Forelimb muscle (tissue), 1 donor: Measurements from ENCODE around the gene SDF2L1. TPM values are rescaled to one million over a fixed set of nuclear protein-coding genes. Genes with fewer than 3 reads are reported as not detected.
"Not testable (repeated sequence)": the region's sequence is repeated elsewhere in the genome, so short reads cannot be mapped to it uniquely, and the experiment has no call there.

Experiments used
- DNase-seq: peaks from one replicate; pipeline ENCODE4 v3.0.0-alpha.2; 2013; ENCODE audit warnings: low read depth
- polyA plus RNA-seq: library from polyadenylated mRNA; unstranded; fragments of 120-200 nt; gene quantifications from one replicate; pipeline ENCODE4 v1.2.1, GENCODE V29; 2013; ENCODE audit not compliant: insufficient read length

Gene SDF2L1, protein sequence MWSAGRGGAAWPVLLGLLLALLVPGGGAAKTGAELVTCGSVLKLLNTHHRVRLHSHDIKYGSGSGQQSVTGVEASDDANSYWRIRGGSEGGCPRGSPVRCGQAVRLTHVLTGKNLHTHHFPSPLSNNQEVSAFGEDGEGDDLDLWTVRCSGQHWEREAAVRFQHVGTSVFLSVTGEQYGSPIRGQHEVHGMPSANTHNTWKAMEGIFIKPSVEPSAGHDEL
- 6.4 TPM for polyA plus RNA-seq

DNA sequence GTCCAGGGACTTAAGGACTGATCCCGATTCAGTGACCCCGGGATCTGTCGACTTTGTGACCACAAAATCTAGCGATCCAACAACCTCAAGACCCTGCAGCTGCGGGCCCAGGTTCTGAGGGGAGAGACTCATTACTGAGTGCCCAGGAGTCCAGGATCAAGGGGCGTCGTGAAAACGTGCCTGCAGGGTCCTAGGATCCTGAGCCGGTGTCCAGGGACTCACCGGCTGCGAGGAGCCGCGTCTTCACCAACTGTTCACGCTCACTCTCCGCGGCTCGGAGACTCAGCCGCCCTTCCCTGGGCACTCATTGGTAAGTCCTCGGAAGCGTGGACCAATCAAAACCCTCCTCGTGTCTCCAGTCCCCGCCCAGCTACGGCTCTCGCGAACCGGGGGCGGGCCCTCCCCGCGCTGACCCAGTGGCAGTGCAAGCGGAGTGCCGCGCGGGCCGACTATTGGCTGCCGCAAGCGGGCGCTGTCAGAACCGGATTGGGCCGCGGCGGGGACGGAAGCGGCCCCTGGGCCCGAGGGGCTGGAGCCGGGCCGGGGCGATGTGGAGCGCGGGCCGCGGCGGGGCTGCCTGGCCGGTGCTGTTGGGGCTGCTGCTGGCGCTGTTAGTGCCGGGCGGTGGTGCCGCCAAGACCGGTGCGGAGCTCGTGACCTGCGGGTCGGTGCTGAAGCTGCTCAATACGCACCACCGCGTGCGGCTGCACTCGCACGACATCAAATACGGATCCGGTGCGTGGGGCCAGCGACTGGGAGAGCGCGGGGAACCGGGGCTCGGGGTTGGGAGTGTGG lies at the start of gene SDF2L1:
SDF2L1 (plus strand) TSS at position 514 of the 795 bp plus-strand sequence; CDS start at position 549, 35 bp downstream.
- peak; percentile 94 for DNase-seq

DNA sequence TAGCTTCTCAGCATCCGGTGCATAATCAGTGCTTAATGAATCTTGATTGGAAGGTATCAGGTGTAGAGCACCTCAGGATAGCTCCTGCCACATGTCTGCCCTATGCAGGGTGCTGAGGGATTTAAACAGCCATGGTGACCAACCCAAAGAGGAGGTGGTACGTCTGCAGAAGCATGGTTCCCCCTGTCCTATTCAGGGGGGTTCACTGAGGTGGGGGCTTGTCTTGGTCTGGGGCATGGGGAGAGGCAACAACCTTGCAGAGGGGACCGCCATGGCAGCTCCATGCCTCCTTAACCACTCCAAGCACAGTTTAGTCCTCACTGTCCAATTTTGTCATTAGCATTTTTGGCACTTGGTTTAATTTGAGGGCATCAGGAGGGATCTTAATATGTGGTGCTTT lies 49.7 kb upstream of the SDF2L1 start:
- no peak for DNase-seq

DNA sequence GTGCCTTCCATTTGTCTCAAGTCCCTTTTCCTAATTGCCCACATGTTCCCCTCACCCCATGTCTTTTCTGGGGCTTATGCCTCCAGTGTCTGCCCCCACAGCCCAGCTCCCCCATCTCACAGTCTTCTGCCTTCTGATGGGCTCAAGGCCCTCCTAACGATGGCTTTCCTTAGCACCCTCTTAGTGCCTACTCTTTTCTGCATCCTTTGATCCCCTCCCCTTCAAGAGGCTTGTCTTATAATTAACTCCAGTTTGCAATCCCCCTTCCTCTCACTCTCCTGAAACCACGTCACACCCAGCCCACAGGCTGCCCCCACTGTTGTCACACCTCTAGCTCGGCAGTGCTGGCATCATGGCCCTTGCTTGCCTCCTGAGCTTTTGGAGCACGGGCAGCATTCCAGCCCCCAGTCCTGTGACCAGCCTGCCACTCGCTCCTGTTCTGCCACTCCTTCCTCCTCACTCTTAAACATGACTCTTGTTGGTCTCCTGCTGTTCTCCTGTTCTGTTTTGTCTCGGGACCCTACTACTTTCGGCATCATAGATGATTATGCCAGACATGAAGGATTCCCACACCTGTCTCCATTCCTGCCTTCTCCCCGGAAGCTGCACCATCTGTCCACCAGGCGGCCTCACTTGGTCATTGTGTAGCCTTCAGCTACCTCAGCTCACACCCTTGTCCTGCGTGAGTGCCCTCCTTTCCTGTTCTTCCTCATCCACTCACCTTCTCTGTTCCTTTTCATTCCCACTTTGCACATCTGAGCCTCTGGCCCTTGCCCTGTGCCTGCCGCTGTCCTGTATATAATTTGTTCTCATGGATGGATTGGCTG lies 48.5 kb upstream of the SDF2L1 start:
- no peak for DNase-seq

DNA sequence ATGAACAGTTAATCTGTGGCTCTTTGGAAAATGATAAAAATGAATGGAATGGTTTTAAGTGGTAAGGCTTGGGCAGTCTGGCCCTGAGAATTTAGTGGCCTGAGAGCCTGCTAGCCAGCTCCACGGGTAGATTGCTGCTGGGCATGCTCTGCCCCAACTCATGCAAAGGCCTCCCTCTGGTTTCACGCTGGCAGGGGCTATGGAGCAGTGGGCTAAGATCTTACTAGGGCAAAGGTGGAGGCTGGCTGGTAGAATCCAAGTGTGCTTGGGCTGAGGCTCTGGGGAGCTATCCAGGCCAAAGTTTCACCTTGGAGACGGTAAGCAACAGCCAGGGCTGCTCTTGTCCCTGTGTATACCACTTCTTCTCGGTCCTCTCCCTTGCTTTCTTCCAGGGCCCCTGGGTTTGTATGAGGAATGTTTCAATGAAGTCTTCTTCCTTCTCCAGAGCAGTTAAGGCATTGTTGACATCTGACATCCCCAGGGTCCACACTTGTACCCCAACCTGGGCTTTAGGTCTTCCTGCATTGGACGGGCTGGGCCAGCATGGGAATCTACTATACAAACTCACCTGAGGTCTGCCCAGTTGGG lies 47.1 kb upstream of the SDF2L1 start:
- no peak for DNase-seq

DNA sequence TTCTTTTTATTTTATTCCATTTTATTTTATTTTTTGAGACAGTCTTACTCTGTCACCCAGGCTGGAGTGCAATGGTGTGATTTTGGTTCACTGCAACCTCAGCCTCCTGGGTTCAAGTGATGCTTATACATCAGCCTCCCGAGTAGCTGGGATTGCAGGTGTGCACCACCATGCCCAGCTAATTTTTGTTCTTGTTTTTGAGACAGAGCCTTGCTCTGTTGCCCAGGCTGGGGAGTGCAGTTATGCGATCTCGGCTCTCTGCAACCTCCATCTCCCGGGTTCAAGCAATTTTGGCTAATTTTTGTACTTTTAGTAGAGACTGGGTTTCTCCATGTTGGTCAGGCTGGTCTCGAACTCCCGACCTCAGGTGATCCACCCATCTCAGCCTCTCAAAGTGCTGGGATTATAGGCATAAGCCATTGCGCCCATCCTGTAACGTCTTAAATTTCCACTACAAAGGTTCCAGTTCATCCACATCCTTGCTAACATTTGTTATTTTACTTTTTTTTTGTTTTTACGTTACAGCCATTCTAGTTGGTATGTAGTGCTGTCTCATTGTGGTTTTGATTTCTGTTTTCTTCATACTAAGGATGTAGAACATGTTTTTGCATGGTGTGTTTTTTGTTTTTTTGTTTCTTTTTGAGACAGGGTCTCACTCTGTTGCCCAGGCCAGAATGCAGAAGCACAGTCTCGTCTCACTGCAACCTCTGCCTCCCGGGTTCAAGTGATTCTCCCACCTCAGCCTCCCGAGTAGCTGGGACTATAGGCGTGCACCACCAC lies 45.6 kb upstream of the SDF2L1 start:
- not testable (repeated sequence) for DNase-seq

DNA sequence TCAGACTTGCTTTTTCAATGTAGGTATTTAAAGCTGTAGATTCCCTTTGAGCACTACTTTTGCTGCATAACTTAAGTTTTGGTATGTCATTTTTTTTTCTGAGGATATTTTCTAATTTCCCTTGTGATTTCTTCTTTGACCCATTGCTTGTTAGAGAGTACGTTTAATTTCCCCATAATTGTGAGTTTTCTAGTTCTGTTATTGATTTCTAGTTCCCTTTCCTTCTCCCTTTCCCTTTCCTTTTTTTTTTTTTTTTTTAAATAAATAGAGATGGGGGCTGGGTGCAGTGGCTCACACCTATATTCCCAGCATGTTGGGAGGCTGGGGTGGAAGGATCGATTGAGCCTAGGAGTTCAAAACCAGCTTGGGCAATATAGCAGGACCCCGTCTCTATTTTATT lies 43.8 kb upstream of the SDF2L1 start:
- DNase-seq = no peak

DNA sequence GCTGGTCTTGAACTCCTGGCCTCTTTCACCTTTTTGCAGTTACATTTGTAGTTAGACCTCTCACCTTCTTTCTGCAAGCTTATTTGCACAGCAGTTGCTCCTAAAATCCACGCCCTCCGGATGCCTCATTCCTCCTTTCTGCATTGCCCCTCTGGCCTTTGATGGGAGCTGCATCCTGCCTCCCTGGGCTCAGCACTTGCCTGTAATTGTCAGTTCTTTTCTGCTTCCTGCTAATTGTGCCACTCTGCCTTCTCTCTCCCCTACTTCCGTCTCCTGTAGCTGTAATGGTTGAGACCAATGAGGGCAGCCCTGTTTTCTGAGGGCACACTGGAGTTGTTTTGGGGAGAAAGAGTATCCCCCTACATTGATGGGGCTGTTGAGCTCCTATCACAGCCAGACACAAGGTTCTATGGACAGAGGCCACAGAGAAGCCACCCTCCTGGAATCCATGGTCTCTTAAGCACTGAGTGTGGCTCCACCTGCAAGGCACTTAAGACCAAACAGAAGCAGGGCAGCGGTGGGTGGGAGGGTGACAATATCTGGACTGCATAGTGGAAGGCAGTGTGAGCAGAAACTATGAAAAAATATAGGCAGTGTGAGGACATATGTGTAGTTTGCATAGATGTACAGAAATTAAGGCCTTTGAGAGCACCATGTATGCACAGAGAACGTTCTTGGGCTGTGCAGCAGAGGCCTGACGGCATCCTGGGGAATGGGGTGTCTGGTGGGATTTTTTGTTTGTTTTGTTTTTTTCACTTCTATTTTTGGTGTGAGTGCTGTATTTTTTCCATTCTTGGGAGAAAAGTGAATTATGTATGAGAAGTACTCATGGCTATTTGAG lies 42.8 kb upstream of the SDF2L1 start:
- no peak for DNase-seq

DNA sequence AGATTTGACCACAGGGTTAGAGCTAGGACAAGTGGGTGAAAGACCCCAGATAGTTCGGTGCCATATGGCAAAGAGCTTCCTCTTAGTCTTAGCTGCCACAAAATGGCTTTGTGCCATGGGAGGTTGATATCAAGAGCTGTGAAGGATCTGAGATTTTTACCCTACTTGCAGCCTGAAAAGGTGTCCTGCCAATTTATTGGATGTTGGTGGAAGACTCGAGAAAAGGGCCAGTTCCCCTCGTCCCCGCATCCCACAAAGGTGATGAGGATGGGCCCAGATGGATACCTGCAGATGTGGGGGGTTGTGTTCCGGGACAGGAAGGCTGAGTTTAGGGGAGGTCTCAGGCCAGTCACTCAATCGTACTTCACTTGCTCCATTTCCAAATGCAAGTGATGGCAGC lies 39.5 kb upstream of the SDF2L1 start:
- DNase-seq = no peak

DNA sequence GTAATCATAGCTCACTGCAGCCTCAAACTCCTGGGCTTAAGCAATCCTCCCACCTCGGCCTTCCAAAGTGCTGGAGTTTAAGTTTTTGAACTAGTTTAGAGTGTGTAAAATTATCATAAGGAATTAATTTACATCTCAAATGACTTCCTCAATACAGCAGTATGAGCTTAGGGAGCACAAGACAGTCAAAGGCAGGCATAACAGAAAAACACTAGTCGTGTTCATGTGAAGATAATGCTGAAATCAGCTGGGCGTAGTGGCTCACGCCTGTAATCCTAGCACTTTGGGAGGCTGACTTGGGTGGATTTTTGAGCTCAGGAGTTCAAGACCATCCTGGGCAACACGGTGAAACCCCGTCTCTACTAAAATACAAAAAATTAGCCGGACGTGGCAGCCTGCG lies 38.1 kb upstream of the SDF2L1 start:
- no peak for DNase-seq

DNA sequence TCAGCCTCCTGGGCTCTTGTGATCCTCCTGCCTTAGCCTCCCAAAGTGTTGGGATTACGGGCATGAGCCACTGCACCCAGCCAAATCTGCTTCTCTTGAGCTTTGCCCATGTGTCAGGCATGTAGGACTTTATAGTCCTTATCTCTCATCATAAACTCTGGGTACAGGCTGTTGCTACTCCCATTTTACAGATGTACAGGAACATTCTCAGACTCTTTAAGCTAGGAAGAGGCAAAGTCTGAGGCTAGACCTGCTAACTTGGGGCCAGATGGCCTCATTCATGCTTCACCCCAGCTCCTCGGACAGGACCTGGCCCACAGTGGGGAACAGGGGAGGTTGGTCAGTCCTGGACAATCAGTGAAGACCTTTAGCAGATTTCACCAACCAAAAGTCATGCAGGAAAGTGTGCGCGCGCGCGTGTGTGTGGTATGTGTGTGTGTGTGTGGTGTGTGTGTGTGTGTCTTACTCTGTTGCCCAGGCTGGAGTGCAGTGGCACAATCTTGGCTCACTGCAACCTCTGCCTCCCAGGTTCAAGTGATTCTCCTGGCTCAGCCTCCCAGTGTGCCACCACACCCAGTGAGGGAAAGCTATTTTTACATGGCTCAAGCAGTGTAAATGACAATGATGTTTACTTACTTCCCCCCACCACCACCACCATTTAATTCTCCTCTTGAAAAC lies 36.1 kb upstream of the SDF2L1 start:
- DNase-seq = no peak

DNA sequence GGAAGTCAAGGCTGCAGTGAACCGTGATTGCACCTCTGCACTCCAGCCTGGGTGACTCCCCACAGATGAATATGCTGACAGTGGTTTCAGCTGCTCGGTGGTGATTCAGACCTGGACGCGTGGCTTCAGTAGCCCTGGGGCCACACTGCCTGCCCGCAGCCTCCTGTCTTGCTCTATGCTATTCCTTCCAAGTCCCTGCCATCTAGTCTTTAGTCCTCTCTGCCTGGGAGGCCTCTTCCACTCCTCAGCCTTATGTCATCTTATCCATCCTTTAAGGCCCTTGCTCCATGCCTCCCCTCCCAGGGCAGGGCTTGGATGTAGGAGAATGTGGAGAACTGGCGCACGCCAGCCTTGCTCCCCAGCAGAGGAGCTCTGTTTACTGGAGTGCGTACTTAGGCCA lies 35.3 kb upstream of the SDF2L1 start:
- DNase-seq = no peak

DNA sequence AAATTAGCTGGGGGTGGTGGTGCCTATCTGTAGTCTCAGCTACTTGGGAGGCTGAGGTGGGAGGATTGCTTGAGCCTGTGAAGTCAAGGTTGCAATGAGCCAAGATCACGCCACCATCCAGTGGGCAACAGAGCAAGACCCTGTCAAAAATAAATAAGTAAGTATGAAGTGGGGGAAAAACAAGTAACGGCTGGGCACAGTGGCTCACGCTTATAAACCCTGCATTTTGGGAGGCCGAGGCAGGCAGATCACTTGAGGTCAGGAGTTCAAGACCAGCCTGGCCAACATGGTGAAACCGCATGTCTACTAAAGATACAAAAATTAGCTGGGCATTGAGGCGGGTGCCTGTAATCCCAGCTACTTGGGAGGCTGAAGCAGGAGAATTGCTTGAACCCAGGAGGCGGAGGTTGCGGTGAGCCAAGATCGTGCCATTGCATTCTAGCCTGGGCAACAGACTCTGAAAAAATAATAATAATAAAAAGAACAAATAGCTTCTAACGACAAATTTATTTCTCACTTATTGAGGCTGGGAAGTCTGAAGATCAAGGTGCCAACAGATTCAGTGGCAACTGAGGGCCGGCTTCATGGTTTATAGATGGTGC lies 32.4 kb upstream of the SDF2L1 start:
- not testable (repeated sequence) for DNase-seq

DNA sequence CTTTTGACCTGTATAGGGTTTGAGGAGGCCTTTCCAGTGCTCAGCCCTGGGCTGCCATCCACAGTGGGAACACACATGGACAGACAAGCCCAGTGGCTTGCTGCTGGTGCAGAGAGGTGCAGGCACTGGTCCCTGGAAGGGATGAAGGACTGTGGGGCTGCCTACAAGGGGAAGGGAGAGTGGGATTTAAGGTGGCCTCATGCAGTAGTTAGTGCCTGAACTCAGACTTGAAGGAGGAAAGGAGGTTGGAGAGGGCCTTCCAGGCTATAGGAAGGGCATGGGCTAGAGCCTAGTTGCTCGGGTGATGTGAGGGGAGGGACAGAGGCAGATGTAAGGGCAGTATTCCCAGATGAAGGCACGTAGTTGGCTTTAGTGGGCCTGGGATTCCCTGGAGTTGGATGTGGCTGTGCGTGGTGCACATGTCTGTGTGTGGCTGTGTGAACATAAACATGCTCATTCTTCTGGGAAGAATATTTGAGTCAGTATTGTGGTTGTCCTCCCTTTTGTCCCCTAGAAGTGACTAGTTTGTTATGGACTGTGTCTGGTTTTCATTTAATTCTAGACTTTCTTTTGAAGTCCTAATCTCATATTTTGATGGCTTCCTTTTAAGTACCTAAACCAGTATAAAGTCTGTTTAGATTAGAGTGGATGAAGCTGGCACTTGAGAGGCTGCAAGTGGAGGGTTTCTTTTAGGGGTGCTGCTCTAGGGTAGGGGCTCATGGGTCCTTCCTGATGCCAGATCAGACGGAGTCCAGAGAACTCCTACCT lies 30.7 kb upstream of the SDF2L1 start:
- no peak for DNase-seq

DNA sequence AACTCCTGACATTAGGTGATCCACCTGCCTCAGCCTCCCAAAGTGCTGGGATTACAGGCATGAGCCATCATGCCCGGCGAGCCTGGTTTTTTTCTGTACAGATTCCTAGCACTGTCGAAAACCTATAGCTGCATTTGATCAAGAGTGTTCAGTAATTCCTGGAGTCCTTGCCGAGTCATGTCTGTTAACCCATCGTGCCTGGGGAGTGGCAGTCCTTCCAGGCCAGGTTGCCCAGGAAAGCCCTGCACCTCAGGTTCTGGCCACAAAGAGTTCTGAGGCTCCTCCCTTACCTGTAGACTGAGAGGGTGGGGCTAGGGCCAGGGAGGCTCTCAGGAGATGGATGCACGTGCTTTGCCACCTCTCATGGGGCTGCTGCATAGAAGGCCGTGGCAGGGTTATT lies 29.2 kb upstream of the SDF2L1 start:
- DNase-seq = no peak

DNA sequence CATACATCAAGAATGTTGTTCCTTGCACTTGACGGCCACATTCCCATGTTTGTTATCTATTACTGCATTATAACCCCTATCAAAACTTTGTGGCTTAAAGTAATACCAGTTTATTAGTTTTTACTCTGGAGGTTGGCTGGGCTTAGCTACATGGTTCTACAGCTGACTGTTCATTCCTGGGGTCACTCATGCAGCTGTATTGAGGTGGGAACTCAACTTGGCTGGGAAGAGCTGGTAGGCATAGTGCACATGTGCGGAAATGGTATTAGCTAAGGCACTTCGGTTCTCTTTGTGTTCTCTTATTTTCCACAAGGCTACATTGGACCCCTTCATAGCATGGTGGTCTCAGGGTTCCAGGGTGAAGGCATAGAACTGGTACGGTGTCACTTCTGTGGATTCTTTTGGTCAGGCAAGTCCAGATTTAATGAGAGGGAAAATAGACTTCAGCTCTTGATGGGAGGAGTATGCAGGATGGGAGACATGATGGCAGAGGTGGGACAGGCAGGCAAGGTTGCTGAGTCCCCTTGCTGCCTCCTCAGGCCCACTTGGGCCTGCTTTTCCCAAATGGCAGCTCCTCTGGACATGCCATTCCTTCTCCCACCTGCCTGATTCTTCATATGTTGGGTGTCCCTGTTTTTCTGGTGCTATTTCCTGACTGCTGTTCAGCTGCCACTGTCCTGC lies 28.4 kb upstream of the SDF2L1 start:
- no peak for DNase-seq

DNA sequence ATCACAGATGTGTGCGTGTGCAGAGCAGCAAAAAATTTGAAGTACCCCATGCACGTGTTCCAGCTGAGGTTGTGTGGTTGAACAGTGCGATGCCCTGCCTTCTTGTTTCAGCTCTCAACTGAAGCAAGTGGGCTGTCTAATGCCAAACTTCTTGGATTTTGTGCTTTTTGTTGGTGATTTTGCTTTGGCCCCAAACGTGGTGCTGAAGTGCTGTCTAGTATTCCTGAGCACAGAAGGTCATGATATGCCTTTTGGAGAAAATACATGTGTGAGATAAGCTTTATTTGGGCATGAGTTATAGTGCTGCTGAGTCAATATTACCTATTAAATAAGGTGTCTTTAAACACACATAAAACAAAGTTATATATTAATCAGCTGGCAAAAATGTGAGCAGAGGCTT lies 26.4 kb upstream of the SDF2L1 start:
- no peak for DNase-seq

DNA sequence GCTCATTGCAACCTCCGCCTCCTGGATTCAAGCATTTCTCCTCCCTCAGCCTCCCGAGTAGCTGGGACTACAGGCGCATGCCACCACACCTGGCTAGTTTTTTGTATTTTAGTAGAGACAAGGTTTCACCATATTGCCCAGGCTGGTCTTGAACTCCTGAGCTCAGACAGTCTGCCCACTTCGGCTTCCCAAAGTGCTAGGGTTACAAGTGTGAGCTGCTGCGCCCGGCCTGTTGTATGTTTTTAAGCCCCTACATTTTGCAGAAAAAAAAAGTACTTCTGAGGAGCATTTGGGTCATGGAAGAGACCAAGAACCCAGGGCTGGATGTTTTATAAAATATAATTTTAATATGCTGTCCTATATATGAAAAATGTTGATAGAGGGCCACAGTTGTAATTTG lies 24.8 kb upstream of the SDF2L1 start:
- not testable (repeated sequence) for DNase-seq

DNA sequence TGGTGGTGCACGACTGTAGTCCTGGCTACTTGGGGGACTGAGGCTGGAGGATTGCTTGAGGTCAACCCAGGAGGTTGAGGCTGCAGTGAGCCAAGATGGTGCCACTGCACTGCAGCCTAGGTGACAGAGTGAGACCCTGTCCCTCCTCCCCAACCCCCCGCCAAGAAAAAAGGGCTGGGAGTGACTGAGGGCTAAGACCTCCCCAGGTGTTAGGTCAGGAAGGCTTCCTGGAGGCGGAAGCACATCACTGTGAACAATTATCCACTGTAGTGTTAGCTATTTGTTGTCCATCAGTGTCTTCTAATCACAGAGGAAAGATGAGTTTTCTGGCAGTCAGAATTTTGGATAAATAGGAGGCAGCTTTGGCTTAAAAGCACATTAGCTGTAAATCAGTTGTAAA lies 21.1 kb upstream of the SDF2L1 start:
- no peak for DNase-seq
